Lung (tissue), 16 donors: ENCODE measurements around the gene BYSL. TPM values are rescaled to one million over a fixed set of nuclear protein-coding genes. Genes with fewer than 3 reads are reported as not detected.
A peak's percentile ranks its signal among the peaks of the same experiment; 100 is the strongest.

ENCODE experiments used
- ATAC-seq: fragments of 200-7000 bp; cut with Tn5 transposase; one replicate; pipeline ENCODE4 v1.9.1; 2020; ENCODE audit warnings: moderate number of reproducible peaks; ENCODE audit not compliant: insufficient read depth, low FRiP score
- DNase-seq, 3 donors: peaks; one replicate each; pipeline ENCODE4 v3.0.0-alpha.2; 2013 to 2017
- H3K27ac ChIP-seq, 2 donors: one replicate each; pipeline ENCODE4 v1.5.1; 2013; ENCODE audit warnings: mild to moderate bottlenecking in 2 of 2, moderate library complexity in 2 of 2, control low read depth in 1 of 2, inconsistent platforms in 1 of 2, low read depth in 1 of 2, low read length in 1 of 2
- H3K27me3 ChIP-seq, 3 donors: one replicate each; pipeline ENCODE4 v1.5.1; 2013; ENCODE audit warnings: low read length in 2 of 3; ENCODE audit not compliant: control insufficient read depth in 3 of 3, insufficient read depth in 3 of 3
- H3K36me3 ChIP-seq, 4 donors: one replicate each; pipeline ENCODE4 v1.5.1; 2013; ENCODE audit warnings: low read length in 4 of 4, mild to moderate bottlenecking in 1 of 4, moderate library complexity in 1 of 4; ENCODE audit not compliant: control insufficient read depth in 4 of 4, insufficient read depth in 4 of 4
- H3K4me1 ChIP-seq, 5 donors: one replicate each; pipeline ENCODE4 v1.5.1; 2013; ENCODE audit warnings: low read length in 5 of 5, mild to moderate bottlenecking in 2 of 5, moderate library complexity in 1 of 5; ENCODE audit not compliant: control insufficient read depth in 5 of 5, insufficient read depth in 5 of 5
- H3K4me3 ChIP-seq: one replicate; pipeline ENCODE4 v1.5.1; 2013; ENCODE audit warnings: mild to moderate bottlenecking, control low read depth, moderate library complexity
- H3K9ac ChIP-seq, 2 donors: one replicate each; pipeline ENCODE4 v1.5.1; 2013; ENCODE audit warnings: low read length in 2 of 2, control low read depth in 1 of 2; ENCODE audit not compliant: insufficient read depth in 1 of 2
- H3K9me3 ChIP-seq, 4 donors: one replicate each; pipeline ENCODE4 v1.5.1; 2013; ENCODE audit warnings: low read length in 3 of 4, mild to moderate bottlenecking in 1 of 4, moderate library complexity in 1 of 4; ENCODE audit not compliant: control insufficient read depth in 4 of 4, insufficient read depth in 3 of 4
- WGBS, 2 donors: extraction: QIAGEN DNeasy Blood & Tissue Kit; methylation state at CpG; one replicate each; pipeline ENCODE4 v1.1.7; 2013; 5-methylcytosine and 5-hydroxymethylcytosine counted together
- long read RNA-seq, 5 donors: transcript quantifications; one replicate each; lab custom pipeline, GENCODE V29; 2026
- polyA plus RNA-seq, 2 donors: library from polyadenylated mRNA; stranded (reverse); fragments of 200-250 nt; gene quantifications; one replicate each; pipeline ENCODE4 v1.2.1, GENCODE V29; 2013
- total RNA-seq, 2 donors: library from RNA; depleted of rRNA in 1 of 2; stranded (reverse); fragments of >200 nt in 1 of 2; gene quantifications; one replicate each; pipeline ENCODE4 v1.2.1, GENCODE V29; 2014 to 2021
- TF ChIP-seq, protein P1 (sequence below): IDR thresholded peaks from 2 replicates; pipeline ENCODE4 v1.5.1; 2012; ENCODE audit warnings: mild to moderate bottlenecking; ENCODE audit errors: control extremely low read depth, extremely low read depth
- donor health status: control.
- donor health status: control.
- donor health status: Bipolar disorder and iron deficiency.
- donor health status: healthy.
- donor health status: DM: yes; HTN: yes; CAD: no.

Gene BYSL, protein sequence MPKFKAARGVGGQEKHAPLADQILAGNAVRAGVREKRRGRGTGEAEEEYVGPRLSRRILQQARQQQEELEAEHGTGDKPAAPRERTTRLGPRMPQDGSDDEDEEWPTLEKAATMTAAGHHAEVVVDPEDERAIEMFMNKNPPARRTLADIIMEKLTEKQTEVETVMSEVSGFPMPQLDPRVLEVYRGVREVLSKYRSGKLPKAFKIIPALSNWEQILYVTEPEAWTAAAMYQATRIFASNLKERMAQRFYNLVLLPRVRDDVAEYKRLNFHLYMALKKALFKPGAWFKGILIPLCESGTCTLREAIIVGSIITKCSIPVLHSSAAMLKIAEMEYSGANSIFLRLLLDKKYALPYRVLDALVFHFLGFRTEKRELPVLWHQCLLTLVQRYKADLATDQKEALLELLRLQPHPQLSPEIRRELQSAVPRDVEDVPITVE
- total RNA-seq (10 to 100 TPM in 1 of 2 donors, 1 to 10 TPM in 1; 9.9 to 19.7 TPM), polyA plus RNA-seq (10 to 100 TPM in 1 of 2 donors, 1 to 10 TPM in 1; 8.8 to 20.4 TPM)
- long read RNA-seq, donor 1, transcript BYSL-201 (7 exons, 2,029 nt) = major isoform, 6 of 14 reads
- long read RNA-seq, donor 1, partial matches to known transcripts = 6 of 14 reads
- long read RNA-seq, donor 1, other reads (novel, unspliced or antisense) = 0 of 14 reads
- long read RNA-seq, donor 2, partial matches to known transcripts = 10 of 10 reads
- long read RNA-seq, donor 2, other reads (novel, unspliced or antisense) = 0 of 10 reads
- long read RNA-seq, donor 3, partial matches to known transcripts = 5 of 7 reads
- long read RNA-seq, donor 3, other reads (novel, unspliced or antisense) = 0 of 7 reads
- long read RNA-seq, donor 4, partial matches to known transcripts = 9 of 11 reads
- long read RNA-seq, donor 4, other reads (novel, unspliced or antisense) = 0 of 11 reads
- long read RNA-seq, donor 5, transcript BYSL-201 (7 exons, 2,029 nt) = major isoform, 5 of 28 reads
- long read RNA-seq, donor 5, partial matches to known transcripts = 22 of 28 reads
- long read RNA-seq, donor 5, other reads (novel, unspliced or antisense) = 0 of 28 reads

DNA sequence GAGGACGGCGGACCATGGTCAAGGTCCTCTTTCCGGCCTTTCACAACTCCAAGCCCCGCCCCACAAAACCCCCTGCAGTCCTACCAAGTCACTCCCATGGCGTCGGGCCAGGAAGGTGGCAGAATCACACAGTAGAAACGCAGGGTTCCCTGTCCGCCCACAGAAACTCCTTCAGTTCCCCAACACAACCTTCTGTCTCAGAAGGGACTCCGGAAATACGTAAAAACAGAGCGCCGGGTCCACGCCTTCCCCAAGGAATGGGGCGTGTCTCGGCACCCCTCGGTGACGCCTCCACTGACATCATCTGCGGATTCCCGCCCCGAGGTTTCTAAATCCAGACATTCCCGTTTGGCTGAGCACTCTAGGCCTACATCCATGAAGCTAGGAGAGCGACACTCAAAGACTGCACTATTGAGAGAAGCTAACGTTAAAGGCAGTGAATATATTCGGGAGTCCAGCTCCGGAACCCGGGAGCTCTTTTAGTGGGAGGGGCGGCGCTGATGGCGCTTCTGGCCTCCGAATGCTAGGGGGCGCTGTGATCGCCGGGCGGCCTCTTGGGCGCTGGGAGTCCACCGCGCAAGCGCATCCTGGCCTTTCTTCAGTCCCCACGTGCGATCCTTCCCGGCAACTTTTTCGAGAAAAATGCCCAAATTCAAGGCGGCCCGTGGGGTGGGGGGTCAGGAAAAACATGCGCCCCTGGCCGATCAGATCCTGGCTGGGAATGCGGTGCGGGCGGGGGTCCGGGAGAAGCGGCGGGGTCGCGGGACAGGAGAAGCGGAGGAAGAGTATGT, at the start of gene BYSL, which contains the start of gene MED20:
TSS of gene BYSL (plus strand) at position 579 of the 791 bp plus-strand sequence. CDS start at position 643, 64 bp downstream.
TSS of gene MED20 (minus strand) at position 219 of the 791 bp plus-strand sequence. CDS start at position 98, 121 bp downstream.
- H3K9ac ChIP-seq = peak within 1 kb of the TSS; percentile 98
- no peaks in the 10 kb centered on the region for H3K9me3 ChIP-seq
- H3K36me3 ChIP-seq = peaks cover 0 to 7% (median 3%) of the 10 kb centered on the region in 4 donors
- DNase-seq (peak; percentile 95 to 98 (median 97)), ATAC-seq (peak; percentile 94)
- H3K4me1 ChIP-seq = peaks cover 3 to 23% (median 11%) of the 10 kb centered on the region in 5 donors
- peak within 1 kb of the TSS; percentile 79 for H3K4me3 ChIP-seq
- H3K27ac ChIP-seq = peak within 1 kb of the TSS; percentile 89 to 95
- TF ChIP-seq, protein P1, sequence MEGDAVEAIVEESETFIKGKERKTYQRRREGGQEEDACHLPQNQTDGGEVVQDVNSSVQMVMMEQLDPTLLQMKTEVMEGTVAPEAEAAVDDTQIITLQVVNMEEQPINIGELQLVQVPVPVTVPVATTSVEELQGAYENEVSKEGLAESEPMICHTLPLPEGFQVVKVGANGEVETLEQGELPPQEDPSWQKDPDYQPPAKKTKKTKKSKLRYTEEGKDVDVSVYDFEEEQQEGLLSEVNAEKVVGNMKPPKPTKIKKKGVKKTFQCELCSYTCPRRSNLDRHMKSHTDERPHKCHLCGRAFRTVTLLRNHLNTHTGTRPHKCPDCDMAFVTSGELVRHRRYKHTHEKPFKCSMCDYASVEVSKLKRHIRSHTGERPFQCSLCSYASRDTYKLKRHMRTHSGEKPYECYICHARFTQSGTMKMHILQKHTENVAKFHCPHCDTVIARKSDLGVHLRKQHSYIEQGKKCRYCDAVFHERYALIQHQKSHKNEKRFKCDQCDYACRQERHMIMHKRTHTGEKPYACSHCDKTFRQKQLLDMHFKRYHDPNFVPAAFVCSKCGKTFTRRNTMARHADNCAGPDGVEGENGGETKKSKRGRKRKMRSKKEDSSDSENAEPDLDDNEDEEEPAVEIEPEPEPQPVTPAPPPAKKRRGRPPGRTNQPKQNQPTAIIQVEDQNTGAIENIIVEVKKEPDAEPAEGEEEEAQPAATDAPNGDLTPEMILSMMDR = peak; percentile 70
- 0 to 1% methylated on average over 55 of the region's 55 CpGs for WGBS, 2 donors
- no peaks in the 10 kb centered on the region for H3K27me3 ChIP-seq

DNA sequence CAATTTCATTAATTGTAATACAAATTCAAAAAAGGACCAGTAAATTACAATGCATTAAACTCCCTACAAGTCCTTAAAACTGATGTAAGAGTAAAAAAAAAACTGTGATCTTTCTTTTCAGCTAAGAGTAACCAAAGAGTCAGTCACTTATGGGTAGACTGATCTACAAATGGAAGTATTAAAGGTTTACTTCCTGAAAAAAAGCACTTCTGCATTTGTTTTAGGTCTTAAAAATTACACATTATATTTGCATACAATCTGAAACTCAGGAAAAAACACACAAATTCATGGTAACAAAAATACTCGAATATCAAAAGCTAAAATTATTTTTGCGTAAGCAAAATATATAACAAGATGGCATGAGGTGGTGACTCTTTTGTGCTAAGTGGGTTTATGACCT, 49.6 kb upstream of the BYSL start:
- Histone ChIP-seq H3K4me3 (no peak overlapping the region), H3K36me3 (no peaks in the 10 kb centered on the region), H3K27ac (no peak overlapping the region), H3K27me3 (no peaks in the 10 kb centered on the region), H3K4me1 (no peaks in the 10 kb centered on the region), H3K9ac (no peak overlapping the region), H3K9me3 (no peaks in the 10 kb centered on the region)
- DNase-seq (no peak), ATAC-seq (no peak)
- TF ChIP-seq, protein P1 = no peak
- 93 to 98% methylated on average over 2 of the region's 2 CpGs for WGBS, 2 donors

DNA sequence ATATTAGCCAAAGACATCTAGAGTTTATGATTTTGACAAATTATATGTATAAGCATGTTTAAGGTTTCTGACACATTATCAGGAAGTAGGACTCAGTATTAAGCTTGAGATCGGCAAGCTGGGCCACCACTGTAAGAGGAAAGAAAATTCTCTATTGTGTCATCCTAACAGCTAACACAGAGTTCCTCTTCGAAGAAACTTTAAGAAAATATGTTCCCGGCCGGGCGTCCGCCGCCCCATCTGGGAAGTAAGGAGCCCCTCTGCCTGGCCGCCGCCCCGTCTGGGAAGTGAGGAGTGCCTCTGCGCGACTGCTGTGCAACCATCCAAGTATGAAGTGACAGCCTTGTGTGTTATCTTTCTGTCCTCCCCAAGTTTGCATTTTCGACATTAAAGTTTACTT, 49.2 kb upstream of the BYSL start:
- TF ChIP-seq, protein P1 = no peak
- no peaks in the 10 kb centered on the region for H3K27me3 ChIP-seq
- H3K9ac ChIP-seq = no peak overlapping the region
- H3K4me3 ChIP-seq = no peak overlapping the region
- DNase-seq (no peak), ATAC-seq (no peak)
- no peak overlapping the region for H3K27ac ChIP-seq
- no peaks in the 10 kb centered on the region for H3K36me3 ChIP-seq
- whole genome bisulfite sequencing, 2 donors = 59 to 84% methylated on average over 13 of the region's 13 CpGs
- H3K4me1 ChIP-seq = no peaks in the 10 kb centered on the region
- H3K9me3 ChIP-seq = no peaks in the 10 kb centered on the region
